NCI-H128 (cell line): ENCODE results near the gene GRID1.

Source experiments
- DNase-seq: peaks from one replicate; lab custom pipeline; 2025; ENCODE audit not compliant: unreplicated experiment; lab: John Stamatoyannopoulos, UW

GRID1 gene

GRCh38 chr10:86197166-86197790 is 169.3 kb downstream of the GRID1 start:
- DNase-seq = no peak

DNA sequence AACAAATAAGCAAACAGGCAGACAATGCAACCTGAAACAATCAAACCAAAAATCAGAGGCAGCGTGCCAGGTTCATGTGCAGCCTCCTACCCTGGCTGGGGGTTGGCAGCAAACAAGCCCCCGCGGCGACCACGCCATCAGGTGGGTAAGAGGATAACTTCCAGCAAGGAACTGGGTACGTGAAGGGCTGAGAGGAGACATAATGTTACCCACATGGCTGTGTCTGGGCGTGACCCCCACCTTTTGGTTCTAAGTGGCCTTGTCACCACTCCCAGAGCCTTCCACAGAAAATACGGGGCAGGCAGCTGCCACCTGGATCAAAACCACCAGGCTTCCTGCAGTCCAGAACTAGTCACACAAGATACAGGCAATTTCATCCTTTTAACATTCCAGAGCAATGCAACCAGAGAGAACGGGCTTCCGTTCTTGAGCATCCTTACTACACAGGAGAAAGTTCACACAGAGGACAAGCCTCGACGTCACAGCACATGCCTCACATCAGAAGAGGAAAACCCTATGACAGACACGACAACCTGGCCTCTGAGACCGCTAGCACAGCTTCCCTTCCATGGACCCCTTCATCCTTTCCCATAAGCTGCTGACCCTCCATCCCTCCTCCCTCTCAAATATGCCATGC is 171.0 kb downstream of the GRID1 start:
- DNase-seq = no peak

DNA sequence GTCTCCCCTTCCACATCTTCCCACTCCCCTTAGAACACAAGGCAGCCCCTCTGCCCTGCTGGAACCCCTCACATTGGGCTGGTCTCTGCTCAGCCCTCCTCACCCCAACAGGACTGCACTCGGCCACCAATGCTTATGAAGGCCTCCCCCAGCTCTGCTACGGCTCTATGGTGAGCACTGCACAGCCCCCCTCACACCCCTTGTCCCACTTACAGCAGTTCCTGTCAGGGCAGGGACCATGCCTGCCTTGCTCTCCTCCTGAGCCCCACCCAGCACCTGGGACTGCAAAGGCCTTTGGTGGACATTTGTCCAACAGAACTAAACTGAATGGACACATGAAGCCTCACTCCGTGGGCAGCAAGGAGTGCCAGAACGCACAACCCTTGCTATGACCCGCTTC is 171.9 kb downstream of the GRID1 start:
- no peak for DNase-seq

DNA sequence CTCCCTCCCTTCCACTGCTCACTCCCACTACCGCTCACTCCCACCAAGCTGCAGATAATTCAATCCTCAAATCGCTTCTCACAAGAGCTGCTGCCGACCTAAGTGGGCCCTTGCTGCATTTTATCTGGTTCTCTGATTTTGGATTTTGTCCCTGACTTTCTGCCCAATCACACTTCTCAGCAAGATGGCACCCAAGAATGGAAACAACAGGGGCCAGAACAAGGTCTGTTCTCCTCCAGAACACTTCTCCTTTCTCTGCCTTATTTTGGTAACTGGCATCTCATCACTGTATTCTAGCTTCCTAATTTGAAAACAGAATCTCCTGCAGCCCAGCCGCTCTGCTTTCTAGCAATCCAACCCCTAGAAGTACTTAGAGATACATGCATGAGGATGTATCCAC is 172.8 kb downstream of the GRID1 start:
- DNase-seq = no peak

DNA sequence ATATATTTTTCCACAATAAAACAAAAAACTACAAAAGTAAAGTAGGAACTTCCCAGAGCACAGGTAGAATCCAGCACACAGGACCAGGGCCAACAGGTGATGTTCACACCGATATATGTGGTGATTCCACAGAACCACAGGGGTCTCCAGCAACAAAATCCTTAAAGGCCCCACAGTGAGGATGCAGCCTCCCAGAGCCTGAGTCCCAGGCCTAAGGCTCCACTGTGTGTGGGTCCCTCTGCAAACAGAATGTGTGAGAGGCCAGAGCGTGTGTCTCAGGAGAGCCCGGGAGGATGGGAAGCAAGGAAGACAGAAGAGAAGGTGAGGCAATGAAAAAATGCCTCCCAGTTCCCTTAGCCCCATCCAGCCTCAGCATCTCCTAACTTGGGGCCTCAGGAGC is 173.9 kb downstream of the GRID1 start:
- no peak for DNase-seq

DNA sequence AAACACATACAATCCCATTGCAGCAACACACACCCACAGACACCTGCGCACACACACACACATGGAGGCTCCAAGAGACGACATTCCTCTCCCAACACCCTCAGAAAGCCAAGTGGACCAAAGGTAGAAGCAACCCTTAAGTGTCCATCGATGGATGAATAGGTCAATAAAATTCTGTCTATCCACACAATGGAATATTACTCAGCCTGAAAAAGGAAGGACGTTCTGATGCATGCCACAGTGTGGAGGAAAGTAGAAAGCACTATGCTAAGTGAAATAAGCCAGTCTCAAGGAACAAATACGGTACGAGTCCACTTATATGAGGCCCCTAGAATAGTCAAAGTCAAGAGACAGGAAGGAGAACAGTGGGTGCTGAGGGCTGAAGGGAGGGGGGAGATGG is 174.4 kb downstream of the GRID1 start:
- no peak for DNase-seq

GRCh38 chr10:86191686-86192085 is 174.9 kb downstream of the GRID1 start:
- no peak for DNase-seq

GRCh38 chr10:86191166-86191565 is 175.4 kb downstream of the GRID1 start:
- no peak for DNase-seq

DNA sequence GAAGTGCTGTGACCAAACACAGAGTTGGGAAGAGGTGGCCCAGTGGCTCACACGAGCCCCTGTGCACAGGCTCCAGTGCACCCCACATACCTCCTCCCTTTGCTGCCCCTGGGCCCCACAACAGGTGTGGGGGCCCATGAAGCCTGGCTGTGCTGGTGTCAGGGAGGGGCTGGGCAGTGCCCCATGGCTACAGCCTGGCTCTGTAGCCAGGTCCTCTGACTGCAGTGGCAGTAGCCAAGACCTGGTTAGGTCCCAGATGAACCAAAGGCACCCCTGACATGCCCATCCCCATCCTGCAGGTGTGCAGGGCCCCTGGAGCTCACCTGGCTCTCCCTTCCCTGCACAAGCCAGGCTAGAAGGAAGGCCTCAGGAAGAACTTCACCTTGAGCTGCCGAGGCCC is 176.3 kb downstream of the GRID1 start:
- no peak for DNase-seq

- DNase-seq = no peak
These were observed 176.7 kb downstream of the GRID1 start for GRCh38 chr10:86189891-86190290.

- DNase-seq = no peak
These were observed 177.6 kb downstream of the GRID1 start for GRCh38 chr10:86188796-86189558.

DNA sequence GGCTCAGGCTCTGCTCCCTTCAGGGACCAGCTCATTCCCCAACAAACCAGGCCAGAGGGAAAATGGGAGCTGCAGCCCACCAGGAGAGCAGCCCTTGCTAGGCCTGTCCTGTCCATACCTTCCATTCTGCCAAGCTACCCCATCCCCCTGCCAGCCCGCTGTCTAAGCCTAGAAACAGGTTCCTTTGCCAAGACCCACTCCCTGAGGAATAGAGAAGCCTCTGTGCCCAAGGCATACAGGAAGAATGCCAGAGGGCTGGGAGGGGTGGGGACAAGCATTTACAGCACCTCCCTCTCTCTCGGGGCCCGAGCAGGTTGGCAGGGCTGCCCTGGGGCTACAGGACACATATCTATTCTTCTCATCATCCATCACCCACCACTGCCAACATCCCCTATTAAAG is 178.3 kb downstream of the GRID1 start:
- DNase-seq = no peak

- DNase-seq = no peak
These were observed 178.9 kb downstream of the GRID1 start for GRCh38 chr10:86187499-86188239.

- no peak for DNase-seq
These were observed 180.0 kb downstream of the GRID1 start for GRCh38 chr10:86186633-86187032.

DNA sequence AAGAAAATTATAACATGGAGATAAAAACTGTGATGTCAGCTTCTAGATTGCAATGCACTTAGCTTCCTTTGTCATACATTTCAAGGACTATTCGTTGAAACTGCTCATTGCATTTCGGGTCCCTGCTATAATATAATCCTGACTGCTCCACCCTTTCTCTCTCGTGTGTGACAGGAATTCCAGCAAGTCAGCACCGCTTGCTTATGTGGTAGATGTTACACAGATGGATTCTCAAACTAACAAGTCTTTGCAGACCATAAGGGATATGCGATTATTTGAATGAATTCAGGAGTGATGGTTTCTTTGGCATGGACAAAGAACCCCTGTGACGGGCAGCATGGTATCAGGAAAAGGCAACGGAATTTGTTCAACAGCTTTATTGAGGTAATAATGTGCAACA is 184.0 kb downstream of the GRID1 start:
- DNase-seq = no peak

- DNase-seq = no peak
These were observed 184.4 kb downstream of the GRID1 start for GRCh38 chr10:86182150-86182549.

- DNase-seq = no peak
These were observed 185.7 kb downstream of the GRID1 start for GRCh38 chr10:86180861-86181260.

DNA sequence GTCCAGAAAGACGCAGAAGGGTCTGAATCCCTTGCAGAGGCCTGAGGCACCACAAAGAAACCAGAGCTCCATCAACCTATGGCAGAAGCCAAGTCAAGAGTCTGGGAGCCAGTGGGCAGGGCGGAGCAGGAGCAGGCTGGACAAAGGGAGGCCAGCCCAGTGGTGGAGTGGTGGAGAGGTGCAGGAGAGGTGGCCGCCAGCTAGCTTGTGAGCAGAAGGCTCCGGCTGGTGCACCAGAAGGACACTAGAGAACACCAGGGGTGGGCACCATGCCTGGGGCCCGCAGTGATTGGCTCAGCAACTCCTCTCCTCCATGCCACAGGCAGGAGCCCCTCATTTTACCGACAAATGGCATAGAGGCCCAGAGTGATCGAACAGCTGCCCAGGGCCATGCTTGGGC is 186.6 kb downstream of the GRID1 start:
- DNase-seq = no peak

GRCh38 chr10:86179153-86179524 is 187.5 kb downstream of the GRID1 start:
- DNase-seq = no peak

DNA sequence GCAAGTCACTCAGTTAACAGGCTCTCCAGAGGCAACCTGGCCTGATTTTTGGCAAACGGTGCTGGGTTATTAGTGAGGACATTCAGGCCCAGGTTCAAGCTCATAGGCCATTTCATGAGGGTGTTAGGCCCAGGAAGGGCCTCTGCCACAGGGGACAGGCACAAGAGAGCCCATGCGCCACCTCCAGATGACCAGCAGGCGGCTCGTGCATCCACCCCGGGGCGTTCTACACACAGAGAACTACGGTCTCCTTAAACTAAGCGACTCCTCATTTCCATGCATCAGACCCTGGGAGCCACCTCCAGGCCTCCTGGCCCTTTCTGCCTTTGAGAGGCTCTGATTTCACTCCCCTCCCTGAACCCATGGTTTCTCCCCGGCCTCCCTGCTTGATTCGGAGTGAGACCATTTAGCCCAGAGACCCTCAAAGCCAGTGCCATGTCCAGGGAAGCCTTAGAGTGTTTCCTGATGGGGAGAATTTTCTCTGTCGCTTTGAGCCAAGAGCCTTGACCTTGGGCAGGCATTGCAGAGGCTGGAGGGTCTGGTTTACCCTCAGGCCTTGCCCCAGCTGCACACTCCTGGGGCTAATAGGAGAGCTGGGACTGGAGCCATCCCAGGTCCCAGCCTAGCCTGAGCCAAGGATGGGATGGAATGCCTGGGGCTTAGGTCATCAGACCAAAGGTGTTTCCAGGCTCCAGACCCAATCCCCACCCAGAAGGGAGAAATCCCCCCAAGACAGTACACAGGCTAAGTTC is 188.0 kb downstream of the GRID1 start:
- DNase-seq = no peak

GRCh38 chr10:86177537-86178155 is 188.9 kb downstream of the GRID1 start:
- no peak for DNase-seq
